Naive B cell (primary cell): ENCODE data around the gene OGFOD1. TPM values are rescaled to one million over a fixed set of nuclear protein-coding genes. Genes with fewer than 3 reads are reported as not detected.

Source experiments
- ATAC-seq, 2 donors: fragments of 150-1000 bp; cut with Tn5 transposase; 2 replicates each; pipeline ENCODE4 v1.10.0; 2021; ENCODE audit warnings: low read depth in 2 of 2, mild to moderate bottlenecking in 2 of 2, moderate library complexity in 2 of 2
- DNase-seq: peaks from one replicate; pipeline ENCODE4 v3.0.0; 2022
- H3K27ac Mint-ChIP-seq, 6 donors: one replicate each; pipeline ENCODE4 v1.8.0; 2020 to 2022; ENCODE audit warnings: mild to moderate bottlenecking in 6 of 6, mixed read lengths in 6 of 6, moderate library complexity in 5 of 6, inconsistent platforms in 2 of 6
- H3K27me3 Mint-ChIP-seq, 3 donors: one replicate each; pipeline ENCODE4 v1.8.0; 2021 to 2022; ENCODE audit warnings: mixed read lengths in 3 of 3, mild to moderate bottlenecking in 1 of 3
- H3K36me3 Mint-ChIP-seq, 2 donors: one replicate each; pipeline ENCODE4 v1.8.0; 2020 to 2022; ENCODE audit warnings: mixed read lengths in 2 of 2, inconsistent platforms in 1 of 2, mild to moderate bottlenecking in 1 of 2
- H3K4me1 Mint-ChIP-seq, 3 donors: one replicate each; pipeline ENCODE4 v1.8.0; 2020 to 2022; ENCODE audit warnings: mixed read lengths in 3 of 3, inconsistent platforms in 1 of 3, mild to moderate bottlenecking in 1 of 3, moderate library complexity in 1 of 3
- H3K4me3 Mint-ChIP-seq, 8 donors: one replicate each; pipeline ENCODE4 v1.8.0; 2020 to 2022; ENCODE audit warnings: mild to moderate bottlenecking in 8 of 8, mixed read lengths in 8 of 8, moderate library complexity in 8 of 8, inconsistent platforms in 2 of 8
- H3K9me3 Mint-ChIP-seq, 7 donors: one replicate each; pipeline ENCODE4 v1.8.0; 2020 to 2022; ENCODE audit warnings: mixed read lengths in 7 of 7, mild to moderate bottlenecking in 5 of 7, inconsistent platforms in 2 of 7, moderate library complexity in 1 of 7
- polyA plus RNA-seq, 6 donors: library from polyadenylated mRNA; unstranded; fragments of 300-500 nt; fragmentation: Illumina TruSeq; gene quantifications; one replicate each; pipeline ENCODE4 v1.2.3, GENCODE V29; 2021; ENCODE audit warnings: low read depth in 6 of 6

Gene OGFOD1
- polyA plus RNA-seq, 6 donors from 2014 or later, result 48.7 to 84.1 (median 69.7) TPM

DNA sequence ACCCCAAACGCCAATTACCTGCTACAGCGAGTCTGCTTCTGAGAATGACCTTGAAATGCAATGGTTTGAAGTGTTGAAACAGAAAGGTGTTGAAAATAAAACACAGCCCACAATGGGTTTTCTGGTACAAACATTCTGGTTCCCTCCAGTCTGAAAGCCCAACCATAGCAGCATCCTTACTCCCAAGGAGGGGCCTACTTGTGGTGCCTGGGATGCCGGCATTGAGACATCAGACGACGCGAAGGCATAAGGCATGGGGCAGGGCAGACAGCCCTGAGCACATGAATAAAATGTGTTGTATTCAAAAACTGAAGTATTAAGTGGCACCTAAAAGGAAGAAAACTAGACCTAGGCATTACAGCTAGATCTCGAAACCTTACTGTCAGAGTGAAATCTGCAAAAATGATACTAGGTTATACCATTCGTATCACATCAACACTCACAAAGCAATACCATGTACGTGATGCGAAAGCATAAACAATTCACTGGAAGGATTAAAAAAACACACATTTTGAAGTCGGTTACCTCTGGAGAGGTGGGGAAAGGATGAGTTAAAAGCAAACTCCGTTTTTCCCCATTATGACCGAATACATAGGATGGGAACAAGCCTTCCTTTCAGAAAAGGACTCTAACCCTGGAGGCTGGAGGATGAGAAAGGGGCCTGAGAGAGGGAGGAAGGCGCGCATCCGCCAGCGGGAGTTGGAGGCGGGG lies 924 bp upstream of the OGFOD1 start:
- H3K9me3 Mint-ChIP-seq, result no peaks in the 10 kb centered on the region
- peaks cover 24 to 37% (median 34%) of the 10 kb centered on the region in 3 donors for H3K4me1 Mint-ChIP-seq
- peak overlapping the region; percentile 89 to 99 (median 99) for H3K4me3 Mint-ChIP-seq
- no peaks in the 10 kb centered on the region for H3K27me3 Mint-ChIP-seq
- DNase-seq (no peak), ATAC-seq (no peak)
- peak overlapping the region; percentile 69 to 96 (median 94) for H3K27ac Mint-ChIP-seq
- H3K36me3 Mint-ChIP-seq, result peaks cover 8 to 11% of the 10 kb centered on the region in 2 donors

DNA sequence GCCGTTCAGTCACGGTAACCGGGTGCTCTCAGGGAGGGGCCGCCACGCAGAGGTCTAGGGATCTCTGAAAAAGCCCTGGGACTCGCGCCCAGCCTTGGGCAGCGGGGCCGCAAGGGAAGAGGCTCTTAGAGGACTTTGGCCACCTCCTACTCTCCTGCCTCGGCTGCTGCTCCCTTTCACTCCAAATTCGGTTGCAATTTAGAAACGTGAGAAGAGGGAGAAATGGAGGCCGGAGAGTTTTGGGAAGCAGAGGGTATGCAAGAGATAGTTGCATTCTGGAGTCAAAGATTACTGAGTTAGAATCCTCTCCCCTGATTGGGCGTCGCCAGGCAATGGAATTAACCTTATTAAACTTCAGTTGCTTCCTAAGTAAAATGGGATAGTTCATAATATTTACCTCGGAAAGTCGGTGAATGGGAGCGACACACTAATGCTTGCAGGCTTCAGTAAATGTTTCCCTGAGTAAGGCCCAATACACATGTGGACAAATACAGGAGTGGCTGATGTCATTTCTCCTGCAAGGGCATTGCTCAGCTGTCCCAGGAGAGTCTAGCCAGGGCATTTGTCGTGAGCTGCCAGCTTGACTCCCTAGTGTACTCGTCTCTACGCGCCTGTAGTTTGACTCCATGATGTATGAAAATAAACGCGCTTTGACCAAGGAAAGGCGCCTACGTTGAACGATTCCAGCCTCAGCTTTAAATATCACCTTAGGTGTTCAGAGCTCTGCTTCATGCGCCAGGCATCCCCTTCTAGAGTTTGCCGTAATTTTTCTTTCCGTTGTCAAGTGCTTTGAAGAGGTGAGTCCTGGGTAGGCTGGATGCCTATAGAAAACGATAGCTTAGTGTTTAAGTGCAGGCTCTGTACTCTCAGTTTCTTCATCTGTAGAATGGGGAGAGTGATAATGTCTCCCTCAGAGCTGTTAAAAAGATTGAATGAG lies 667 bp downstream of the OGFOD1 start:
- ATAC-seq (peak; percentile 25 to 32), DNase-seq (no peak)
- Mint-ChIP-seq H3K27me3 (no peaks in the 10 kb centered on the region), H3K4me3 (peak overlapping the region; percentile 89 to 99 (median 99)), H3K27ac (peak overlapping the region; percentile 84 to 96 (median 95)), H3K4me1 (peaks cover 27 to 37% (median 34%) of the 10 kb centered on the region in 3 donors), H3K9me3 (no peaks in the 10 kb centered on the region), H3K36me3 (peaks cover 21 to 27% of the 10 kb centered on the region in 2 donors)

DNA sequence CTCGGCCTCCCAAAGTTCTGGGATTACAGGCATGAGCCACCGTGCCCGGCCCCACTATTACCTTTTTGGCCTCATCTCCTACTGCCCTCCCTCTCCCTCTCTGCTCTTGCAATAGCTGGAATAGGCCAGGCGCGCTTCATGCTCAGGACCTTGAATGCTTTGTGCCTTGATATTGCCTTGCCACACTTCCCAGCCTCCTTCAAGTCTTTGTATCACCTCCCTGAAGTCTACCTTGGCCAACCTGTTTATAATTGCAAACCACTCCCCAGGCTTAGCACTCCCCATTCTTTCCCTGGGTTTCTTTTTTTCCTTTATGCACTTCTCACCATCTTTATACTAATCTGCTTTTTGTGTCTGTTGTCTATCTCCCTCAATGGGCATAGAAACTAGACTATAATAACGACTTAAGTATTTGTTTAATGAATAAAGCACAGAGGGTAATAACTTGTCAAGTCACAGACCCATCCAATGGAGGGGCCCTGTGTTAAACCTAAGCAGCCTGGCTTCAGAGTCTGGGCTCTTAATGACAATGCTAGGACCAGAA lies 6.6 kb downstream of the OGFOD1 start:
- peak overlapping the region in 1 of 8 donors; percentile 61 for H3K4me3 Mint-ChIP-seq
- H3K27ac Mint-ChIP-seq, result peak overlapping the region in 1 of 6 donors; percentile 11
- no peaks in the 10 kb centered on the region for H3K27me3 Mint-ChIP-seq
- H3K4me1 Mint-ChIP-seq, result peaks cover 0 to 8% (median 6%) of the 10 kb centered on the region in 3 donors
- ATAC-seq (no peak), DNase-seq (no peak)
- H3K36me3 Mint-ChIP-seq, result peaks cover 36% of the 10 kb centered on the region in 2 donors
- H3K9me3 Mint-ChIP-seq, result no peaks in the 10 kb centered on the region

DNA sequence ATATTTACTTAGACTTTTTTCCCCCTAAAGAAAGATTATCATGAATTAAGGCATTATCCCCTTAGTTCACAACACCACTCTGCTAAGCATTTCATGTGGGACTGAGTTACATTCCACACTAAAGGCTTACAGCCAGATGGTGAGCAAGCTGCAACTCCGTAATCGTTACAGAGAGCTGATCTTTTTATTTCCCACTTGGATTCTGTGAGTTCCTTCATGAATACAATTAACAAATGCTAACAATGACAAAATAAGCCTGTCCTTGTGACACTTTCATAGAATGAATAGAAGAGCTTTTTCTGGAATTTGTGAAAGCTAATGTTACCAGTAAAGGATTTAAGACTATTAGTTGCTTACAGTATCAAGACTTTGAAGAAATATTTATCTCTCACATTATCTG lies 8.7 kb downstream of the OGFOD1 start:
- Mint-ChIP-seq H3K27ac (no peak overlapping the region), H3K4me3 (no peak overlapping the region), H3K36me3 (peaks cover 35 to 41% of the 10 kb centered on the region in 2 donors), H3K4me1 (peaks cover 0 to 8% (median 6%) of the 10 kb centered on the region in 3 donors), H3K27me3 (no peaks in the 10 kb centered on the region), H3K9me3 (no peaks in the 10 kb centered on the region)
- no peak for ATAC-seq
- no peak for DNase-seq

DNA sequence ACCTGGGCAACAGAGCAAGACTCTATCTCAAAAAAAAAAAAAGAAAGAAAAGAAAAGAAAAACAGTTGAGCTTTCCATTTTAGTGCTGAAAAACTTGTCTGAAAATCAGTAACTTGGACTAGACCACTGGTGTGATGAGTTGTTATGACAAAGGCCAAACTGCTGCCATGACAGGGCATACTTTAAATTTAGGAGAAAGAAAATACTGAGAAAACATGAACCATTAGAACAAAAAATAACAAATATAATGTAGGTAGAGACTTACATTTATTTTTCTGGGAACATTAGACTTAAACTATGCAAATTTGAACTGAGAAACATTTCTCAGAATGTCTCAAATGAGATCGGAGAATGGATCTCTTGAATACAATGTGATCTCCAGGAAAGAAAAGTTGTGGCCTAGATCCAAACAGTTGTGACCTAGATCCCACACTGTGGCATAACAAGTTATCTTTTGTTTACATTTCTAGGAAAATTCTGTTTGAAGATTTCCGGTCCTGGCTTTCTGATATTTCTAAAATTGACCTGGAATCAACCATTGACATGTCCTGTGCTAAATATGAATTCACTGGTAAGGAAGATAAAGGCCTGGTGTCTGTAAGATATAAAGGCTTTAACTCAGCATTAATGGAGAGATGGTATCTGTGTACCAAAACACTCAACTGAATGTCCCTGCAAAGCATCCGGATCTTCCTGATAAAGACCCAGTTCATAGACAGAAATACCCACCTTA lies 10.9 kb downstream of the OGFOD1 start:
- ATAC-seq, result no peak
- peak overlapping the region in 2 of 6 donors; percentile 21 to 79 for H3K27ac Mint-ChIP-seq
- H3K4me1 Mint-ChIP-seq, result peaks cover 0 to 6% (median 5%) of the 10 kb centered on the region in 3 donors
- no peak overlapping the region for H3K4me3 Mint-ChIP-seq
- H3K9me3 Mint-ChIP-seq, result no peaks in the 10 kb centered on the region
- no peaks in the 10 kb centered on the region for H3K27me3 Mint-ChIP-seq
- peaks cover 24 to 36% of the 10 kb centered on the region in 2 donors for H3K36me3 Mint-ChIP-seq
- no peak for DNase-seq

DNA sequence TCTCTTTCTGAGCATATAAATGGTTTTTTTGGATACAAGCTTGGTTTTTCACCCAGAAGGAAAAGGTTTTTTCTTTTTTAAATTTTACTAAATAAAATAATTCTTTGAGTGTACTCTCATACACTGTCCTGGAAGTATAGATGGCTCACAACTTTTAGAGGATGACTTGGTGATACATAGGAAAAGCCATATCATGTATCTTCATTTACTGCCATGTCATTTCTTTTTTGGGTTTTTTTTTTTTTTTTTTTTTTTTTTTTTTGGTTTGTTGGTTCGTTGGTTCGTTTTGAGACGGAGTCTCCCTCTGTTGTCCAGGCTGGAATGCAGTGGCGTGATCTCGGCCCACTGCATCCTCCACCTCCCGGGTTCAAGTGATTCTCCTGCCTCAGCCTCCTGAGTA lies 11.8 kb downstream of the OGFOD1 start:
- H3K4me1 Mint-ChIP-seq, result peaks cover 0 to 2% (median under 1%) of the 10 kb centered on the region in 3 donors
- ATAC-seq, result no peak
- no peak for DNase-seq

DNA sequence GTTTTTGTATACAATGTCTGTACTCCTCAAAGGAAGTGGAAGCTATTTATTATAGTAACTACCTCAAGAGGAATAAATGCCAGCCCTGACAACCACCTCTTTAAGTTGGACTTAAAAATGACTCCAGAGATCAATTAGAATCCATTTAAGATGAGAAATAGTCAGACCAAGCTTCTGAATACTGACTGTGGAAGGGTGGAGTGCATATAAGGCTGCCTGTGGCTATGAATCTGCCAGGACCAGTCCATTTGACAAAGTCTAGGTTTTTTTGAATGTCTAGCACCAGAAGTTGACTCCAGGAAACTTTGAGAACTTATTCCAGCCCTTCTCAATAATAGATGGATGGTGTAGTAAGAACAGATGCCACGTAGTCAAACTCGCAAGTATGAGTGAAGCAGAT lies 15.0 kb downstream of the OGFOD1 start:
- H3K9me3 Mint-ChIP-seq, result no peaks in the 10 kb centered on the region
- DNase-seq (no peak), ATAC-seq (no peak)
- H3K4me3 Mint-ChIP-seq, result no peak overlapping the region
- H3K36me3 Mint-ChIP-seq, result peaks cover 37 to 42% of the 10 kb centered on the region in 2 donors
- peaks cover 0 to 3% (median 0%) of the 10 kb centered on the region in 3 donors for H3K4me1 Mint-ChIP-seq
- H3K27ac Mint-ChIP-seq, result no peak overlapping the region
- H3K27me3 Mint-ChIP-seq, result no peaks in the 10 kb centered on the region

More for the DNA sequence above, 11.8 kb downstream of the OGFOD1 start:
- no peak overlapping the region for H3K27ac Mint-ChIP-seq
- peaks cover 24 to 35% of the 10 kb centered on the region in 2 donors for H3K36me3 Mint-ChIP-seq
- H3K9me3 Mint-ChIP-seq, result no peaks in the 10 kb centered on the region
- H3K27me3 Mint-ChIP-seq, result no peaks in the 10 kb centered on the region
- no peak overlapping the region for H3K4me3 Mint-ChIP-seq

DNA sequence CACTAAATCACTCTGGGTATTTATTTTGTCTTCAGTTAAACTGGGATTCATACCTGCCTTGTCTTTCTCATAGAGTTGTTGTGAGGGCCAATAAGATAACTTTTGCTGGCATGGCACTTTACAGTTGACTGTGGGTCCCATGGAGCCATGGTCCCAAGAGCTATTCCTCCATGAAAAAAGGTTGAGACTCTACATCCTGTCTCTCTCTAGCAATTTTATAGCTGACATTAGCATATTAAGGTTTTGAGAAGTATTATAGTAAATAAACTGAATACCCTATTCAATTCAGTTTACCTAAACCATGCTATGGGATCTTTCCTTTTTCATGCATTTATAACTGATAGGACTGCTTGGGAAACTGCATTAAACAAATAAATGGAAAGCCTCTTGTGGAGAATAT lies 17.4 kb downstream of the OGFOD1 start:
- Mint-ChIP-seq H3K9me3 (no peaks in the 10 kb centered on the region), H3K4me1 (peaks cover 0 to 3% (median 0%) of the 10 kb centered on the region in 3 donors), H3K27me3 (no peaks in the 10 kb centered on the region), H3K27ac (no peak overlapping the region), H3K4me3 (no peak overlapping the region), H3K36me3 (peaks cover 31 to 32% of the 10 kb centered on the region in 2 donors)
- no peak for ATAC-seq
- no peak for DNase-seq

DNA sequence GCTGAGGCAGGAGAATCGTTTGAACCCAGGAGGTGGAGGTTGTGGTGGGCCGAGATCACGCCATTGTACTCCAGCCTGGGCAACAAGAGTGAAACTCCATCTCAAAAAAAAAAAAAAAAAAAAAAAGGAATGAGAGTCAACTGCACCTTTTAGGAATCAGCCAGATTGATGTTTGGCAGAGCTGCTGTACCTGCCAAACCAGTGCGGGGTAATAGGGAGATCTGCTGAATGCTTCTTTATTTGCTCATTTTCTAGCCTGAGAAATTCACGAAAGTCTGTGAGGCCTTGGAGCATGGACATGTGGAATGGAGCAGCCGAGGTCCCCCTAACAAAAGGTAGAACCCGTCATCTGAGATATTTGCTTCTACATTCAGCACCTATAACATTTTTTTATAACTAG lies 18.4 kb downstream of the OGFOD1 start:
- DNase-seq (no peak), ATAC-seq (no peak)
- Mint-ChIP-seq H3K4me1 (peaks cover 0 to 3% (median 0%) of the 10 kb centered on the region in 3 donors), H3K4me3 (no peak overlapping the region), H3K27ac (peak overlapping the region in 1 of 6 donors; percentile 11), H3K36me3 (peaks cover 23 to 26% of the 10 kb centered on the region in 2 donors), H3K27me3 (no peaks in the 10 kb centered on the region), H3K9me3 (no peaks in the 10 kb centered on the region)

DNA sequence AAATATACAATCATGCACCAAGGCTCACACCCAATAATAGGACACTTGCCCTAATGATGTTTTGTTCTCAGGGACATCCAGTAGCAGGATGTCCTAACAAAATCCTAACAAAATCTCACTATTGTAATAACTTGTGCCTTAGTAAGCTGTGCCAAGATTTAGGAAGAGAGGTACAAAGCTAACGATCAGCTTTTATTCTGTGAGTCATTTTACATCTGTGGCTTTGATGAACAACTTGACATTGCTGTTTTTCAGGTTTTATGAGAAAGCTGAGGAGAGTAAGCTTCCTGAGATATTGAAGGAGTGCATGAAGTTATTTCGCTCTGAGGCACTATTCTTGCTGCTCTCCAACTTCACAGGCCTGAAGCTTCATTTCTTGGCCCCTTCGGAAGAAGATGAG lies 18.9 kb downstream of the OGFOD1 start:
- no peak for DNase-seq
- peaks cover 22 to 26% of the 10 kb centered on the region in 2 donors for H3K36me3 Mint-ChIP-seq
- H3K4me3 Mint-ChIP-seq, result no peak overlapping the region
- peaks cover 0 to 3% (median 0%) of the 10 kb centered on the region in 3 donors for H3K4me1 Mint-ChIP-seq
- H3K27ac Mint-ChIP-seq, result peak overlapping the region in 1 of 6 donors; percentile 91
- no peaks in the 10 kb centered on the region for H3K27me3 Mint-ChIP-seq
- H3K9me3 Mint-ChIP-seq, result no peaks in the 10 kb centered on the region
- no peak for ATAC-seq

DNA sequence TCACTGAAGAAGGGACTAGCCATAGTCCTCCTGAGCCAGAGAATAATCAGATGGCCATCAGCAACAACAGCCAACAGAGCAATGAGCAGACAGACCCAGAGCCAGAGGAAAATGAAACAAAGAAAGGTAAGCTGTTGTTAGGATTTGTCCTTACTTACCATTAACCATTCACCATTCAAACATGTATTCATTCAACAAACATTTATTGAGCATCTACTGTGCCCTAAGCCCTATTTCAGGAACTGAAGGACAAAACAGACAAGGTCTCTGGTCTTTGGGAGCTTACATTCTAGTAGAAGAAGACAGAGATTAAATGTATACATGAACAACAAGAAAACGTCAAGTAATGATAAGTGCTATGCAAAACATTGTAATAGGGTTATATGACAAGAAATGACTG lies 19.3 kb downstream of the OGFOD1 start:
- ATAC-seq, result no peak
- Mint-ChIP-seq H3K27me3 (no peaks in the 10 kb centered on the region), H3K27ac (peak overlapping the region in 1 of 6 donors; percentile 91), H3K4me1 (peaks cover 0 to 3% (median 0%) of the 10 kb centered on the region in 3 donors), H3K4me3 (no peak overlapping the region), H3K36me3 (peaks cover 18 to 26% of the 10 kb centered on the region in 2 donors), H3K9me3 (no peaks in the 10 kb centered on the region)
- no peak for DNase-seq

DNA sequence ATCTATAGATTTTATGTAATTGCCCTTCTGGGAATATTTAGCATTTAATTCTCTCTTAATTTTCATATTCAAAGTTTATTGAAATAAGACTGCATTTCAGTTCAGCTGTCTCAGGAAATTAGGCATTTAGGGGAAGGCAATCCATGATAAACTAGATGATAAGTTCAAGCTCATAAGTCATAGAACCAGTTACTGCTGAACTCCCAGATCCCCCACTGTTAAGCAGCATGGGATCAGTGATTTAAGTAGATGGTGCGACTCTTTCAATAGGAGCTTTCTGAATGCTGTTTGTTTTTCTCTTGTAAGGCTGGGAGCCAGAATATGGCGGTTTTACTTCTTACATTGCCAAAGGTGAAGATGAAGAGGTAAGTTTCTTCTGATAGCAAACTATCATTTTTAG lies 23.8 kb downstream of the OGFOD1 start:
- no peaks in the 10 kb centered on the region for H3K27me3 Mint-ChIP-seq
- no peak for DNase-seq
- no peak overlapping the region for H3K4me3 Mint-ChIP-seq
- H3K36me3 Mint-ChIP-seq, result peaks cover 7 to 12% of the 10 kb centered on the region in 2 donors
- peak overlapping the region in 1 of 6 donors; percentile 46 for H3K27ac Mint-ChIP-seq
- ATAC-seq, result no peak
- no peaks in the 10 kb centered on the region for H3K9me3 Mint-ChIP-seq
- H3K4me1 Mint-ChIP-seq, result no peaks in the 10 kb centered on the region
